Breast epithelium (tissue), 4 donors: Measurements from ENCODE around the gene ZNF488. TPM values are rescaled to one million over a fixed set of nuclear protein-coding genes. Genes with fewer than 3 reads are reported as not detected.

ENCODE experiments used
- DNase-seq, 2 donors: peaks; one replicate each; pipeline ENCODE4 v3.0.0-alpha.2; 2019; ENCODE audit warnings: low spot score in 2 of 2
- H3K27ac ChIP-seq, 2 donors: fragments of 200-600 bp; sonication (generic) in 1 of 2; one replicate each; pipeline ENCODE4 v1.5.1; 2016 to 2019; ENCODE audit warnings: mild to moderate bottlenecking in 1 of 2
- H3K27me3 ChIP-seq, 2 donors: fragments of 200-600 bp; sonication (generic) in 1 of 2; one replicate each; pipeline versions ENCODE4 v1.5.1 to v1.6.0; 2017 to 2019; ENCODE audit warnings: control low read depth in 1 of 2, mild to moderate bottlenecking in 1 of 2
- H3K36me3 ChIP-seq: fragments of 200-600 bp; one replicate; pipeline ENCODE4 v1.5.1; 2019
- H3K4me1 ChIP-seq, 2 donors: fragments of 200-600 bp; sonication (generic); one replicate each; pipeline ENCODE4 v1.5.1; 2016 to 2019; ENCODE audit warnings: control low read depth in 1 of 2
- H3K4me3 ChIP-seq, 3 donors: fragments of 200-600 bp; sonication (generic); 1 replicate in 2 of 3; 2 replicates in 1 of 3; pipeline ENCODE4 v1.5.1; 2016 to 2019; ENCODE audit warnings: mild to moderate bottlenecking in 3 of 3, moderate library complexity in 2 of 3
- H3K9me3 ChIP-seq, 2 donors: fragments of 200-600 bp; sonication (generic) in 1 of 2; one replicate each; pipeline ENCODE4 v1.5.1; 2016 to 2019; ENCODE audit warnings: control low read depth in 1 of 2
- POLR2A ChIP-seq: fragments of 450-650 bp; IDR thresholded peaks from one replicate; pipeline ENCODE4 v1.6.1; 2016; ENCODE audit warnings: antibody characterized with exemption, mild to moderate bottlenecking, moderate library complexity
- POLR2AphosphoS5 ChIP-seq, 3 donors: sonication (generic); formaldehyde crosslinking; IDR thresholded peaks; one replicate each; pipeline ENCODE4 v1.6.1; 2017; ENCODE audit warnings: antibody characterized with exemption in 3 of 3
- intact Hi-C: fragments of 100-400 bp; cut with DNase I; formaldehyde crosslinking; loops from one replicate; pipeline ENCODE4 v1.15.1; 2023; ENCODE audit warnings: low total_unique reads
- total RNA-seq, 3 donors: library from RNA; depleted of rRNA; stranded (reverse); fragments of >200 nt; gene quantifications; one replicate each; pipeline ENCODE4 v1.1.0, GENCODE V29; 2016
- TF ChIP-seq, protein P1 (sequence below), 3 donors: fragments of 450-650 bp; IDR thresholded peaks; one replicate each; pipeline ENCODE4 v1.5.1; 2016 to 2017; ENCODE audit warnings: antibody characterized with exemption in 3 of 3, mild to moderate bottlenecking in 3 of 3, moderate library complexity in 3 of 3

The ZNF488 gene
- total RNA-seq, 3 donors from 2014 or later: 0.44 TPM; not detected in 2

DNA sequence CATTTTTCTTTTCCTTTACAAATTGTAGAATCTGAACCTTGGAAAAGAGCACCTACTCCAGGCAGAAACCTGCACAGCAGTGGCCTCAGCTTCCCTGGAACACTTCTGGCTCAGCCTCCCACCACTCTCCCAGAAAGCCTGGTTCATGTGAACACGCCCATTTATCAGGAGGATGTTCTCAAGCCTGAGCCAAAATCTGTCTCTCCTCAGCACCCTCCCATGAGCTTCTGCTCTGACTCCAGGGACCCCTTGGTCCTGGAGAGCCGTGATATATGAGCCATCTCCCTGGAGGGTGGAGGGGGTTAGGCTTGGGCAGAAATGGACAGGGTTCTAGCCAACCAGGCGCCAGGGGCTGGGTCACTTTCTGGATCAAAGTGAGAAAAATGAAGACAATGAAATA, 51.7 kb downstream of the ZNF488 start:
- intact Hi-C loops: no loop called here
- TF ChIP-seq POLR2A (no peak), POLR2AphosphoS5 (IDR thresholded peaks at IDR 0.05) (no peak)
- TF ChIP-seq, protein P1, sequence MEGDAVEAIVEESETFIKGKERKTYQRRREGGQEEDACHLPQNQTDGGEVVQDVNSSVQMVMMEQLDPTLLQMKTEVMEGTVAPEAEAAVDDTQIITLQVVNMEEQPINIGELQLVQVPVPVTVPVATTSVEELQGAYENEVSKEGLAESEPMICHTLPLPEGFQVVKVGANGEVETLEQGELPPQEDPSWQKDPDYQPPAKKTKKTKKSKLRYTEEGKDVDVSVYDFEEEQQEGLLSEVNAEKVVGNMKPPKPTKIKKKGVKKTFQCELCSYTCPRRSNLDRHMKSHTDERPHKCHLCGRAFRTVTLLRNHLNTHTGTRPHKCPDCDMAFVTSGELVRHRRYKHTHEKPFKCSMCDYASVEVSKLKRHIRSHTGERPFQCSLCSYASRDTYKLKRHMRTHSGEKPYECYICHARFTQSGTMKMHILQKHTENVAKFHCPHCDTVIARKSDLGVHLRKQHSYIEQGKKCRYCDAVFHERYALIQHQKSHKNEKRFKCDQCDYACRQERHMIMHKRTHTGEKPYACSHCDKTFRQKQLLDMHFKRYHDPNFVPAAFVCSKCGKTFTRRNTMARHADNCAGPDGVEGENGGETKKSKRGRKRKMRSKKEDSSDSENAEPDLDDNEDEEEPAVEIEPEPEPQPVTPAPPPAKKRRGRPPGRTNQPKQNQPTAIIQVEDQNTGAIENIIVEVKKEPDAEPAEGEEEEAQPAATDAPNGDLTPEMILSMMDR (IDR thresholded peaks at IDR 0.05): no peak
- no peak for DNase-seq

DNA sequence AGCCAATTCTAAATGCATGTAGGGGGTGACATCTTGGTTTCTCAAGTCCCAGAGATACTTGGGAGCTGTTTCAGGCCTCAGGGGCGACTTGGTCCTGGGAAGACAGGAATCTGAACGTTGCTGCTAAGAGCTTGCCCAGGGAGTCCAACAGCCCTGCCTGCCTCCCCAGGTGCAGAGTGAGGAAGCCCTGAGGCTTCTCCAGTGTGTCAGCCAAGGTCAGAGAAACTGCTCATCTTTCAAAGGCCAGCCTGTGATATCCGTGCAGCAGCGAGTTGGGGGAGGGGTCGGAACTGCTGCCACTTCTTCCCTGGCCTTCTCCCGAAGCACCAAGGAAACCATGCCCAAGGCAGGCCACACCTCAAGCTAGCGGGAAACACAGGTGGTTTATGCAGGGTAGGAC, 52.1 kb downstream of the ZNF488 start:
- Histone ChIP-seq H3K4me1 (no peaks in the 10 kb centered on the region), H3K27me3 (no peaks in the 10 kb centered on the region), H3K27ac (no peak overlapping the region), H3K36me3 (no peaks in the 10 kb centered on the region), H3K9me3 (no peaks in the 10 kb centered on the region), H3K4me3 (no peak overlapping the region)
- no peak for TF ChIP-seq POLR2A
- no peak for TF ChIP-seq POLR2AphosphoS5 (IDR thresholded peaks at IDR 0.05)
- TF ChIP-seq, protein P1 (IDR thresholded peaks at IDR 0.05): no peak
- intact Hi-C loops: no loop called here
- DNase-seq: no peak

More for the DNA sequence above, 51.7 kb downstream of the ZNF488 start:
- Histone ChIP-seq H3K4me1 (no peaks in the 10 kb centered on the region), H3K36me3 (no peaks in the 10 kb centered on the region), H3K4me3 (no peak overlapping the region), H3K27me3 (no peaks in the 10 kb centered on the region), H3K9me3 (no peaks in the 10 kb centered on the region), H3K27ac (no peak overlapping the region)

DNA sequence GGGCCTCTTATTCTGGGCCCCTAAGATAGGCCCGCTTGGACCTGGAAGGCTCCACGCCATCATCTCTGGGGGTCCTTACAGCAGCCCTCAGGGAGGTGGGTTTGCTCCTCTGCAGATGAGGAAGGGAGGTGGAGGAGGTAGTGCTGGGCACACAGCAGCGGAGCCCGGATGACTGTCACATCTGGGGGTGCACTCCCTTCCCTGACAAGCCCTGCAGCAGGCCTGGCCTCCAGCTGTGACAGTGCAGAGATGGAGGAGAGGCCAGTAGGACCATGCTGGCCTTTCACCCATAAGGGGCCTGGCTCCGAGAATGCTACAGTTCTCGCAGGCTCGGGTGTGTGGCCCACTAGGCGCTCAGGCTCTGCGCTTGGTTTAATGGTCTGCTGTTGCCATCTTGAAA, 52.6 kb downstream of the ZNF488 start:
- H3K4me3 ChIP-seq: no peak overlapping the region
- TF ChIP-seq, protein P1 (IDR thresholded peaks at IDR 0.05): no peak
- TF ChIP-seq POLR2AphosphoS5 (IDR thresholded peaks at IDR 0.05) (no peak), POLR2A (no peak)
- intact Hi-C loops: no loop called here
- no peaks in the 10 kb centered on the region for H3K36me3 ChIP-seq
- DNase-seq: no peak
- no peaks in the 10 kb centered on the region for H3K27me3 ChIP-seq
- no peaks in the 10 kb centered on the region for H3K9me3 ChIP-seq
- no peak overlapping the region for H3K27ac ChIP-seq
- H3K4me1 ChIP-seq: no peaks in the 10 kb centered on the region

DNA sequence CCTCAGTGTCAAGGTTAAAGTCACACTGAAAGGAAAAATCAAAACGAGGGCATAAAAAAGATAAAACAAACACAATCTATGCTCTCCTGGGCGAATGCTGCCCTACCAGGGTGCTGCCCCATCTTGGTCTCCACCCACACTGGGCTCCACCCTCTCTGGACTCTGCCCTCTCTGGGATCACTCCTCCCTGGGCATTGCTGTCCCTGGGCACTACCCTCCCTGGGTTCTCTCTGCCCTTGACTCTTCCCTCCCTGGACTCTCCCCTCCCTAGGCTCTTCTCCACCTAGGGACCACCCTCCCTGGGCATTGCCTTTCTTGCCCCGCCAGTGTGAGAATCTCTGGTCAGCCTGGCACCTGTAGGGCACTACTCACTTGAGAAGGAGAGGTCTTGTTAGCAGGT, 53.3 kb downstream of the ZNF488 start:
- no peaks in the 10 kb centered on the region for H3K4me1 ChIP-seq
- no peaks in the 10 kb centered on the region for H3K27me3 ChIP-seq
- DNase-seq: no peak
- no peak for TF ChIP-seq POLR2A
- no peak for TF ChIP-seq POLR2AphosphoS5 (IDR thresholded peaks at IDR 0.05)
- TF ChIP-seq, protein P1 (IDR thresholded peaks at IDR 0.05): no peak
- intact Hi-C loops: no loop called here
- H3K4me3 ChIP-seq: no peak overlapping the region
- no peak overlapping the region for H3K27ac ChIP-seq
- H3K9me3 ChIP-seq: no peaks in the 10 kb centered on the region
- no peaks in the 10 kb centered on the region for H3K36me3 ChIP-seq

DNA sequence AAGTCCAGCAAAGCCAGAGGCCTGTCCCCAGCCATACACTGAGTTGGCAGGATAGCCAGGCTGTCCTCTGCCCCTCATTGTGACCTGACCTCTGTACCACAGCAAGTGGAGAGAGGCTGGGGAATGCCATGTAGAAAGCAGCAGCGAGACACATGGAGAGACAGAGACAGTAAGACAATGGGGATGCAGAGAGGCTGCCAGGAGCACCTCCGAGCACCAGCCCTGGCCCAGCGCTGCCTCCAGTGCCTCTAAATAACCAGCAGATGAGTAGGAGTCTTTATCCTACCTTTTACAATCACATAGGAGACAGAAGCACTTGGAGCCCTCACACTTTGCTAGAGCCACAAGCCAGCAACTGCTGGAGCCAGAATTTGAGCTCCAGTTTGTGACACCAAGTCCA, 53.7 kb downstream of the ZNF488 start:
- TF ChIP-seq, protein P1 (IDR thresholded peaks at IDR 0.05): no peak
- TF ChIP-seq POLR2AphosphoS5 (IDR thresholded peaks at IDR 0.05) (no peak), POLR2A (no peak)
- intact Hi-C loops: no loop called here
- DNase-seq: no peak

More for the DNA sequence above, 53.7 kb downstream of the ZNF488 start:
- H3K9me3 ChIP-seq: no peaks in the 10 kb centered on the region
- H3K27ac ChIP-seq: no peak overlapping the region
- no peak overlapping the region for H3K4me3 ChIP-seq
- no peaks in the 10 kb centered on the region for H3K4me1 ChIP-seq
- no peaks in the 10 kb centered on the region for H3K36me3 ChIP-seq
- H3K27me3 ChIP-seq: no peaks in the 10 kb centered on the region
